ENCODE results near the gene CELF5.

The CELF5 gene

DNA sequence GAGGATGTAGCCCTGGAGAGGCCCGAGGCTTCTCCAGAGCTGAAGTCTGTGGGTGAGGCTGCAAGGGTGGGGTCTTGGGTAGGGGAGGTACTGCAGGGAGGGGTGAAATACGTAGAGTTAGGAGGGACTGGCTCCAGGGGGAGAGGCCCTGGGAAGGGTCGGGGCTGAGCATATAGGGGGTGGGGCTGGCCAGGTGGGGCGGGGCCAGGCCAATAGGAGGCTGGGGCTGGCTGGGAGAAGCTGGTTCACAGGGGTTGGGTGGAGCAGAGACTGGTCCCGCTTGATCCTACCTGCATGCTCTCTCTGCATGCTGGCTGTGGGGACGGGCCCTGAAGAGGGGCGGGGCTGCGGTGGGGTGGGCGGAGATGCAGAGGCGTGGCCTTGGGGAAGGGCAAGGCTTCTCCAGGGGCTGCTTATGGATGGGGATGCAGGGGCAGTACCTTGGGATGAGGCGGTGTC is 51.9 kb downstream of the CELF5 start (continued):
- TF ChIP-seq MYNN (tag by site-specific recombination; IDR thresholded peaks at IDR 0.05; ENCODE audit: borderline replicate concordance) (no peak), HOXC10 (CRISPR knock-in tag; IDR thresholded peaks at IDR 0.05) (no peak)

DNA sequence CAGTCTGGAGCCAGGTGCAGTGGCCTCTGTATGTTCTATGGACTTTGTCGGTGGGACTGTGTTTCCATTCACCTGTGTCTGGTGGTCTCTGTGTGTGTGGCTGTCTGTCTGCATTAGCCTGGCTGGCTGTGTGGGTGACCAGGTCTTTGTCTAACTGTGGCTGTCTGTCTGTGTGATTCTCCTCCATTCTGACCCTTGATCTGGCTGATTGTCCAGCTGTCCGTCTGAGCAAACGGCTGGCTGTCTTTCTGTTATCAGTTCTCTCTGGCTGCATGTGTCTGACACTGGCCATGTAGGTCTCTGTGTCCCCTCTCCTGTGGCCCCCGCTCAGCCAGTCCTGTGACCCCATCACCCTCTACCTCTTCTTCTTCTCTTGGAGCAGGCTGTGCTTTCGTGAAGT is 53.2 kb downstream of the CELF5 start:
- Histone ChIP-seq H3K4me1 (ENCODE audit: control insufficient read depth, insufficient read depth, low read length) (no peaks in the 10 kb centered on the region), H3K9me3 (ENCODE audit: control insufficient read depth, insufficient read depth, low read depth, low read length) (no peaks in the 10 kb centered on the region), H3K4me3 (ENCODE audit: low read depth, low read length) (no peak overlapping the region), H3K36me3 (ENCODE audit: control insufficient read depth in 2 of 2, insufficient read depth in 1 of 2, low read length in 2 of 2) (no peaks in the 10 kb centered on the region), H3K27ac (ENCODE audit: extremely low read depth, low read depth, low read length) (no peak overlapping the region)
- POLR2A ChIA-PET: no interaction called here
- CTCF ChIA-PET: no interaction called here
- TF ChIP-seq ZNF677 (tag by site-specific recombination; IDR thresholded peaks at IDR 0.05): no peak

DNA sequence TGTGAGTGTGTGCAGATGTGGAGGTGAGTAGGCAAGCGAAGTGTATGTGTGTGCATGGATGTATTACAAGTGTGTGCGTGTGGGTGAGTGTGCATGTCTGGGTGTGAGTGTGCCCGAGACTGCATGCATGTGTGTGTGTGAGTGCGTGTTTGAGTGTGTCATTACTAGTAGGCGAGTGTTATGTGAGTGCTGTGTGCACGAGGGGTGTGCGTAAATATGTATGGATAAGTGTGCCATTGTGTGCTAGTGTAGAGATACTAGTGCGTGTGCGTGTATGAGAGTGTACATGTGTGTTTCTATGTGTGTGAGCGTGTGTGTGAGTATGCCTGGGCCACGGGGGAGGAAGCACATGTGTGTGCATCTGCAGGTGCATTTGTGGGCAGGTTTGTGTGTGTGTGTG is 53.8 kb downstream of the CELF5 start:
- ChIA-PET POLR2A (interaction anchor here (0.6 kb wide), 1 partner anchor 535 kb away, joined by 3 read pairs; no protein-coding TSS in a partner anchor), CTCF (no interaction called here)
- Histone ChIP-seq H3K4me3 (ENCODE audit: low read depth, low read length) (no peak overlapping the region), H3K27ac (ENCODE audit: extremely low read depth, low read depth, low read length) (no peak overlapping the region), H3K4me1 (ENCODE audit: control insufficient read depth, insufficient read depth, low read length) (no peaks in the 10 kb centered on the region), H3K36me3 (ENCODE audit: control insufficient read depth in 2 of 2, insufficient read depth in 1 of 2, low read length in 2 of 2) (no peaks in the 10 kb centered on the region), H3K9me3 (ENCODE audit: control insufficient read depth, insufficient read depth, low read depth, low read length) (no peaks in the 10 kb centered on the region)
- TF ChIP-seq ZFP41 (tag by site-specific recombination; IDR thresholded peaks at IDR 0.05; ENCODE audit: borderline replicate concordance): no peak
- TF ChIP-seq, protein P1, sequence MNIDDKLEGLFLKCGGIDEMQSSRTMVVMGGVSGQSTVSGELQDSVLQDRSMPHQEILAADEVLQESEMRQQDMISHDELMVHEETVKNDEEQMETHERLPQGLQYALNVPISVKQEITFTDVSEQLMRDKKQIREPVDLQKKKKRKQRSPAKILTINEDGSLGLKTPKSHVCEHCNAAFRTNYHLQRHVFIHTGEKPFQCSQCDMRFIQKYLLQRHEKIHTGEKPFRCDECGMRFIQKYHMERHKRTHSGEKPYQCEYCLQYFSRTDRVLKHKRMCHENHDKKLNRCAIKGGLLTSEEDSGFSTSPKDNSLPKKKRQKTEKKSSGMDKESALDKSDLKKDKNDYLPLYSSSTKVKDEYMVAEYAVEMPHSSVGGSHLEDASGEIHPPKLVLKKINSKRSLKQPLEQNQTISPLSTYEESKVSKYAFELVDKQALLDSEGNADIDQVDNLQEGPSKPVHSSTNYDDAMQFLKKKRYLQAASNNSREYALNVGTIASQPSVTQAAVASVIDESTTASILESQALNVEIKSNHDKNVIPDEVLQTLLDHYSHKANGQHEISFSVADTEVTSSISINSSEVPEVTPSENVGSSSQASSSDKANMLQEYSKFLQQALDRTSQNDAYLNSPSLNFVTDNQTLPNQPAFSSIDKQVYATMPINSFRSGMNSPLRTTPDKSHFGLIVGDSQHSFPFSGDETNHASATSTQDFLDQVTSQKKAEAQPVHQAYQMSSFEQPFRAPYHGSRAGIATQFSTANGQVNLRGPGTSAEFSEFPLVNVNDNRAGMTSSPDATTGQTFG (tag by site-specific recombination; IDR thresholded peaks at IDR 0.05; ENCODE audit: borderline replicate concordance): 0 out of 2 replicates have a peak, but pooled peaks have one; percentile 37
- TF ChIP-seq ZBTB17 (tag by site-specific recombination; IDR thresholded peaks at IDR 0.05): no peak
- no peak for TF ChIP-seq ZNF19 (tag by site-specific recombination; IDR thresholded peaks at IDR 0.05; ENCODE audit: low read depth)
- TF ChIP-seq ZNF530 (tag by site-specific recombination; IDR thresholded peaks at IDR 0.05; ENCODE audit: low read depth): no peak
- no peak for TF ChIP-seq ZNF624 (tag by site-specific recombination; IDR thresholded peaks at IDR 0.05)
- TF ChIP-seq ZNF391 (tag by site-specific recombination; IDR thresholded peaks at IDR 0.05; ENCODE audit: borderline replicate concordance, low read depth): no peak
- TF ChIP-seq SETDB1 (IDR thresholded peaks at IDR 0.05; ENCODE audit: insufficient read length, low read length): no peak
- no peak for TF ChIP-seq SP3 (tag by site-specific recombination; IDR thresholded peaks at IDR 0.05)
- TF ChIP-seq ZNF785 (tag by site-specific recombination; IDR thresholded peaks at IDR 0.05): peak; percentile 20; the same call in 1 of the 2 replicates
- TF ChIP-seq, protein P2, sequence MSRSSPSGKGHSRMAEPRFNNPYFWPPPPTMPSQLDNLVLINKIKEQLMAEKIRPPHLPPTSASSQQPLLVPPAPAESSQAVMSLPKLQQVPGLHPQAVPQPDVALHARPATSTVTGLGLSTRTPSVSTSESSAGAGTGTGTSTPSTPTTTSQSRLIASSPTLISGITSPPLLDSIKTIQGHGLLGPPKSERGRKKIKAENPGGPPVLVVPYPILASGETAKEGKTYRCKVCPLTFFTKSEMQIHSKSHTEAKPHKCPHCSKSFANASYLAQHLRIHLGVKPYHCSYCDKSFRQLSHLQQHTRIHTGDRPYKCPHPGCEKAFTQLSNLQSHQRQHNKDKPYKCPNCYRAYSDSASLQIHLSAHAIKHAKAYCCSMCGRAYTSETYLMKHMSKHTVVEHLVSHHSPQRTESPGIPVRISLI (tag by site-specific recombination; IDR thresholded peaks at IDR 0.05): no peak
- TF ChIP-seq, protein P3, sequence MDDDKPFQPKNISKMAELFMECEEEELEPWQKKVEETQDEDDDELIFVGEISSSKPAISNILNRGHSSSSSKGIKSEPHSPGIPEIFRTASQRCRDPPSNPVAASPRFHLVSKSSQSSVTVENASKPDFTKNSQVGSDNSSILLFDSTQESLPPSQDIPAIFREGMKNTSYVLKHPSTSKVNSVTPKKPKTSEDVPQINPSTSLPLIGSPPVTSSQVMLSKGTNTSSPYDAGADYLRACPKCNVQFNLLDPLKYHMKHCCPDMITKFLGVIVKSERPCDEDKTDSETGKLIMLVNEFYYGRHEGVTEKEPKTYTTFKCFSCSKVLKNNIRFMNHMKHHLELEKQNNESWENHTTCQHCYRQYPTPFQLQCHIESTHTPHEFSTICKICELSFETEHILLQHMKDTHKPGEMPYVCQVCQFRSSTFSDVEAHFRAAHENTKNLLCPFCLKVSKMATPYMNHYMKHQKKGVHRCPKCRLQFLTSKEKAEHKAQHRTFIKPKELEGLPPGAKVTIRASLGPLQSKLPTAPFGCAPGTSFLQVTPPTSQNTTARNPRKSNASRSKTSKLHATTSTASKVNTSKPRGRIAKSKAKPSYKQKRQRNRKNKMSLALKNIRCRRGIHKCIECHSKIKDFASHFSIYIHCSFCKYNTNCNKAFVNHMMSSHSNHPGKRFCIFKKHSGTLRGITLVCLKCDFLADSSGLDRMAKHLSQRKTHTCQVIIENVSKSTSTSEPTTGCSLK (tag by site-specific recombination; IDR thresholded peaks at IDR 0.05): no peak
- no peak for TF ChIP-seq ZNF157 (tag by site-specific recombination; IDR thresholded peaks at IDR 0.05)
- no peak for TF ChIP-seq ZNF843 (tag by site-specific recombination; IDR thresholded peaks at IDR 0.05)
- TF ChIP-seq, protein P4, sequence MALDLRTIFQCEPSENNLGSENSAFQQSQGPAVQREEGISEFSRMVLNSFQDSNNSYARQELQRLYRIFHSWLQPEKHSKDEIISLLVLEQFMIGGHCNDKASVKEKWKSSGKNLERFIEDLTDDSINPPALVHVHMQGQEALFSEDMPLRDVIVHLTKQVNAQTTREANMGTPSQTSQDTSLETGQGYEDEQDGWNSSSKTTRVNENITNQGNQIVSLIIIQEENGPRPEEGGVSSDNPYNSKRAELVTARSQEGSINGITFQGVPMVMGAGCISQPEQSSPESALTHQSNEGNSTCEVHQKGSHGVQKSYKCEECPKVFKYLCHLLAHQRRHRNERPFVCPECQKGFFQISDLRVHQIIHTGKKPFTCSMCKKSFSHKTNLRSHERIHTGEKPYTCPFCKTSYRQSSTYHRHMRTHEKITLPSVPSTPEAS (tag by site-specific recombination; IDR thresholded peaks at IDR 0.05): peak; percentile 91
- TF ChIP-seq, protein P5, sequence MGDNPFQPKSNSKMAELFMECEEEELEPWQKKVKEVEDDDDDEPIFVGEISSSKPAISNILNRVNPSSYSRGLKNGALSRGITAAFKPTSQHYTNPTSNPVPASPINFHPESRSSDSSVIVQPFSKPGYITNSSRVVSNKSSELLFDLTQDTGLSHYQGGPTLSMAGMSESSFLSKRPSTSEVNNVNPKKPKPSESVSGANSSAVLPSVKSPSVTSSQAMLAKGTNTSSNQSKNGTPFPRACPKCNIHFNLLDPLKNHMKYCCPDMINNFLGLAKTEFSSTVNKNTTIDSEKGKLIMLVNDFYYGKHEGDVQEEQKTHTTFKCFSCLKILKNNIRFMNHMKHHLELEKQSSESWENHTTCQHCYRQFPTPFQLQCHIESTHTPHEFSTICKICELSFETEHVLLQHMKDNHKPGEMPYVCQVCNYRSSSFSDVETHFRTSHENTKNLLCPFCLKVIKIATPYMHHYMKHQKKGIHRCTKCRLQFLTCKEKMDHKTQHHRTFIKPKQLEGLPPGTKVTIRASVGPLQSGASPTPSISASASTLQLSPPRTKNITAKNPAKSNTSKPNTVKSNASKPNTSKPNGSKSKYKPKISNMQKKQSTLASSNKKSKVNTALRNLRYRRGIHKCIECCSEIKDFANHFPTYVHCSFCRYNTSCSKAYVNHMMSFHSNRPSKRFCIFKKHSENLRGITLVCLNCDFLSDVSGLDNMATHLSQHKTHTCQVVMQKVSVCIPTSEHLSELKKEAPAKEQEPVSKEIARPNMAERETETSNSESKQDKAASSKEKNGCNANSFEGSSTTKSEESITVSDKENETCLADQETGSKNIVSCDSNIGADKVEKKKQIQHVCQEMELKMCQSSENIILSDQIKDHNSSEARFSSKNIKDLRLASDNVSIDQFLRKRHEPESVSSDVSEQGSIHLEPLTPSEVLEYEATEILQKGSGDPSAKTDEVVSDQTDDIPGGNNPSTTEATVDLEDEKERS (tag by site-specific recombination; IDR thresholded peaks at IDR 0.05): no peak
